Stimulated activated naive B cell treated with anti-CD40 and anti-IgM and Interleukin-4, amounts not matched to agents 10 μg/mL and 1 μg/mL and 100 μg/mL, for 72 hours (primary cell): ENCODE data around the gene KDM4C.
"Not testable (repeated sequence)": the region's sequence is repeated elsewhere in the genome, so short reads cannot be mapped to it uniquely, and the experiment has no call there.

Source experiments
- ATAC-seq, 2 donors: fragments of 150-1000 bp; cut with Tn5 transposase; replicated peaks; 2 replicates each; pipeline ENCODE4 v1.10.0; 2021; ENCODE audit warnings: moderate library complexity in 1 of 2
- DNase-seq: peaks from one replicate; pipeline ENCODE4 v3.0.0; 2021
- H3K27ac Mint-ChIP-seq: one replicate; pipeline ENCODE4 v1.8.0; 2022; ENCODE audit warnings: mild to moderate bottlenecking, mixed read lengths
- H3K27me3 Mint-ChIP-seq, 2 donors: one replicate each; pipeline ENCODE4 v1.8.0; 2022; ENCODE audit warnings: mixed read lengths in 2 of 2
- H3K36me3 Mint-ChIP-seq, 2 donors: one replicate each; pipeline ENCODE4 v1.8.0; 2022; ENCODE audit warnings: mixed read lengths in 2 of 2, mild to moderate bottlenecking in 1 of 2
- H3K4me1 Mint-ChIP-seq, 2 donors: one replicate each; pipeline ENCODE4 v1.8.0; 2022; ENCODE audit warnings: mixed read lengths in 2 of 2, mild to moderate bottlenecking in 1 of 2
- H3K4me3 Mint-ChIP-seq, 2 donors: one replicate each; pipeline ENCODE4 v1.8.0; 2022; ENCODE audit warnings: mild to moderate bottlenecking in 2 of 2, mixed read lengths in 2 of 2, moderate library complexity in 1 of 2
- H3K9me3 Mint-ChIP-seq, 2 donors: one replicate each; pipeline ENCODE4 v1.8.0; 2022; ENCODE audit warnings: mixed read lengths in 2 of 2, mild to moderate bottlenecking in 1 of 2

The KDM4C gene

DNA sequence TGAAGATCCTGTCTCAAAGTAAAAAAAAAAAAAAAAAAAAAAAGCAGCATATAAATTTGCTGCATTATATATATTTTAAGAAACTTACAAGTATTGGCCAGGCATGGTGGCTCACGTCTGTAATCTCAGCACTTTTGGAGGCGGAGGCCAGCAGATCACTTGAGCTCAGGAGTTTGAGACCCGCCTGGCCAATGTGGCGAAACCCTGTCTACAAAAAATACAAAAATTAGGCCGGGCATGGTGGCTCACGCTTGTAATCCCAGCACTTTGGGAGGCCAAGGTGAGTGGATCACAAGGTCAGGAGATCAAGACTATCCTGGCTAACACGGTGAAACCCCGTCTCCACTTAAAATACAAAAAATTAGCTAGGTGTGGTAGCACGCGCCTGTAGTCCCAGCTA lies 2.9 kb upstream of the KDM4C start:
- ATAC-seq, DNase-seq: not testable (repeated sequence)

DNA sequence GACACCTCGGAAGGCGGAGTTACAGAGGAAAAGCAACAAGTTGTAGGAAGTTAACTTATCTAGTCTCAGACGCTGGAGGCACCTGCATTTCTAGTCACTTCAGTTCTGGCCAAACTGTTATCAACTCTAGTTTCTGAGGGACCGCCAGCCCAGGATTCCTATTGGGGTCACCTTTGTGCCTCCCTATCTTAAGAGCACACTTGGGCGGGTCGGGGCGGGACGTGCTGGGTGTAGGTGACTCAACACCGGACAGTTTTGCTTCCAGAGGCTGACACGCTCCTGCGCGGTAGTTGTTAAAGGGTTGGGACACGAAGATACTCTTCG lies 679 bp upstream of the KDM4C start:
- peak; percentile 67 for DNase-seq
- peak overlapping the region; percentile 91 to 98 for H3K4me3 Mint-ChIP-seq

More for the DNA sequence above, 2.9 kb upstream of the KDM4C start:
- H3K4me1 Mint-ChIP-seq, result peaks cover 8 to 35% of the 10 kb centered on the region in 2 donors
- H3K27me3 Mint-ChIP-seq, H3K9me3 Mint-ChIP-seq, H3K36me3 Mint-ChIP-seq, H3K4me3 Mint-ChIP-seq: not testable (repeated sequence)
- peak overlapping the region; percentile 25 for H3K27ac Mint-ChIP-seq

GRCh38 chr9:6758248-6758497 lies 400 bp downstream of the KDM4C start:
- ATAC-seq (peak; percentile 33 to 34), DNase-seq (no peak)
- Mint-ChIP-seq H3K27me3 (no peaks in the 10 kb centered on the region), H3K4me3 (peak overlapping the region; percentile 91 to 98), H3K9me3 (peaks cover 2 to 3% of the 10 kb centered on the region in 2 donors), H3K4me1 (peaks cover 20 to 46% of the 10 kb centered on the region in 2 donors), H3K36me3 (peaks cover 8 to 9% of the 10 kb centered on the region in 2 donors), H3K27ac (peak overlapping the region; percentile 100)

More for the DNA sequence above, 679 bp upstream of the KDM4C start:
- H3K4me1 Mint-ChIP-seq, result peaks cover 15 to 38% of the 10 kb centered on the region in 2 donors
- H3K27me3 Mint-ChIP-seq, result no peaks in the 10 kb centered on the region
- peaks cover 3 to 4% of the 10 kb centered on the region in 2 donors for H3K36me3 Mint-ChIP-seq
- H3K9me3 Mint-ChIP-seq, result no peaks in the 10 kb centered on the region
- H3K27ac Mint-ChIP-seq, result peak overlapping the region; percentile 100
- ATAC-seq, result peak; percentile 52

- ATAC-seq, result peak; percentile 36 to 40
- DNase-seq, result peak; percentile 64
- H3K27ac Mint-ChIP-seq, result peak overlapping the region; percentile 100
- peaks cover 23 to 50% of the 10 kb centered on the region in 2 donors for H3K4me1 Mint-ChIP-seq
- peaks cover 5 to 6% of the 10 kb centered on the region in 2 donors for H3K9me3 Mint-ChIP-seq
- peaks cover 12% of the 10 kb centered on the region in 2 donors for H3K36me3 Mint-ChIP-seq
- H3K4me3 Mint-ChIP-seq, result peak overlapping the region; percentile 91 to 98
- no peaks in the 10 kb centered on the region for H3K27me3 Mint-ChIP-seq
Observed at GRCh38 chr9:6758498-6759184, 868 bp downstream of the KDM4C start.

DNA sequence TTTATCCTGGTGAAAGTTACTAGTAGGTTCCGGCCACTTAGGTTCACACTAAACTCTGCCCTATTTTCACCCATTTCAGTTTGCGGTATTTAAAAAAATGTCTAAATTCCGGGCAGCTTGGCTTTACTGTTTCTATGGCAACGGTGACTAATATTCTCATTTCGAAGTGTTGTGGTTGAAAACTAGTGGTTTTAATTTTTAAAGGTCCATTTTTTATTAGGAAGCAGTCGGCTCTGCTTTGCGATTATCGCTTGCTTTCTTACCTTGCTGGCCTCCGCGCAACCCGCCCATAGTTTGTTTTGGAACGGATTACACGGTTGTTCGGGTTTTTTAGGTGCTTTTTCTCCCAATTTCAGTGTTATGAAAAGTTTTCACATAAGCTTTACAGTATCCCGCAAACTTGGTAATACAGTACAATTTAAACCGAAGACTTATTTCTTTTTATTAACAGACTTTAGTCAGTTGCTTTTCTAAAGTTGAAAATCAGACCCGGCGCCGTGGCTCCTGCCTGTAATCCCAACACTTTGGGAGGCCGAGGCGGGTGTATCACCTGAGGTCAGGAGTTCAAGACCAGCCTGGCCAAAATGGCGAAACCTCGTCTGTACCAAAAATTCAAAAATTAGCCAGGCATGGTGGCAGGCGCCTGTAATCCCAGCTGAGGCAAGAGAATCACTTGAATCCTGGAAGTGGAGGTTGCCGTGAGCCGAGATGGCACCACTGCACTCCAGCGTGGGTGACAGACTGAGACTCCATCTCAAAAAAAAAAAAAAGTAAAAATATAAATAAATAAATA lies 1.6 kb downstream of the KDM4C start:
- ATAC-seq (peak; percentile 2), DNase-seq (peak; percentile 26)
- H3K9me3 Mint-ChIP-seq, result peaks cover 5 to 6% of the 10 kb centered on the region in 2 donors
- peaks cover 26 to 58% of the 10 kb centered on the region in 2 donors for H3K4me1 Mint-ChIP-seq
- H3K4me3 Mint-ChIP-seq, result peak overlapping the region; percentile 91 to 98
- H3K27ac Mint-ChIP-seq, result peak overlapping the region; percentile 100
- H3K36me3 Mint-ChIP-seq, result peaks cover 12 to 13% of the 10 kb centered on the region in 2 donors
- H3K27me3 Mint-ChIP-seq, result no peaks in the 10 kb centered on the region

GRCh38 chr9:6761306-6761705 lies 3.5 kb downstream of the KDM4C start:
- no peak for DNase-seq
- Mint-ChIP-seq H3K27ac (peak overlapping the region; percentile 89), H3K4me3 (peak overlapping the region; percentile 7 to 42), H3K4me1 (peaks cover 37 to 74% of the 10 kb centered on the region in 2 donors), H3K9me3 (peaks cover 5 to 6% of the 10 kb centered on the region in 2 donors), H3K27me3 (no peaks in the 10 kb centered on the region), H3K36me3 (peaks cover 13 to 19% of the 10 kb centered on the region in 2 donors)
- ATAC-seq, result no peak

GRCh38 chr9:6763244-6763643 lies 5.5 kb downstream of the KDM4C start:
- H3K9me3 Mint-ChIP-seq, result peaks cover 5 to 6% of the 10 kb centered on the region in 2 donors
- H3K4me1 Mint-ChIP-seq, result peaks cover 41 to 80% of the 10 kb centered on the region in 2 donors
- H3K27ac Mint-ChIP-seq, result no peak overlapping the region
- no peaks in the 10 kb centered on the region for H3K27me3 Mint-ChIP-seq
- H3K4me3 Mint-ChIP-seq, result no peak overlapping the region
- peaks cover 11 to 19% of the 10 kb centered on the region in 2 donors for H3K36me3 Mint-ChIP-seq
- no peak for DNase-seq
- no peak for ATAC-seq

DNA sequence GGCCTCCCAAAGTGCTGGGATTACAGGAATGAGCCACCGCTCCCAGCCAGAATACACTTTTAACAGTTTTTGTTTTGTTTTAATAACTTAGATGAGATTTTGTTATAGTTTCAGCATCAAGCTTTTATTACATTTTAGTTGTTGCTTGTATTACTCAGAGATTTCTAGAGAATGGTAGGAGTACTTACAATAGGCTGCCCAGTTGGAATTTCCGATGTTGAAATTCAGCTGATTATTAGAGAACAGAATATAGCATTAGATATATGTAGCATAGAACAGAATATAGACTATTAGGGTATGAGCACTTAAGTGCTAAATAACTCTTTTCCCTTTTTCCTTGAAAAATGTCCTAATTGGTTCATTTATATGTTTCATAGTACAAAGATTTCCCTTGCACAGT lies 6.2 kb downstream of the KDM4C start:
- Mint-ChIP-seq H3K4me3 (no peak overlapping the region), H3K9me3 (peaks cover 5 to 6% of the 10 kb centered on the region in 2 donors), H3K36me3 (peaks cover 11 to 19% of the 10 kb centered on the region in 2 donors), H3K27me3 (no peaks in the 10 kb centered on the region), H3K27ac (no peak overlapping the region), H3K4me1 (peaks cover 43 to 86% of the 10 kb centered on the region in 2 donors)
- ATAC-seq (no peak), DNase-seq (no peak)

- H3K27me3 Mint-ChIP-seq, result no peaks in the 10 kb centered on the region
- no peak overlapping the region for H3K4me3 Mint-ChIP-seq
- H3K4me1 Mint-ChIP-seq, result peaks cover 48 to 86% of the 10 kb centered on the region in 2 donors
- peaks cover 11 to 19% of the 10 kb centered on the region in 2 donors for H3K36me3 Mint-ChIP-seq
- no peak overlapping the region for H3K27ac Mint-ChIP-seq
- peaks cover 5 to 6% of the 10 kb centered on the region in 2 donors for H3K9me3 Mint-ChIP-seq
- no peak for DNase-seq
- no peak for ATAC-seq
Observed at GRCh38 chr9:6764523-6764922, 6.8 kb downstream of the KDM4C start.

DNA sequence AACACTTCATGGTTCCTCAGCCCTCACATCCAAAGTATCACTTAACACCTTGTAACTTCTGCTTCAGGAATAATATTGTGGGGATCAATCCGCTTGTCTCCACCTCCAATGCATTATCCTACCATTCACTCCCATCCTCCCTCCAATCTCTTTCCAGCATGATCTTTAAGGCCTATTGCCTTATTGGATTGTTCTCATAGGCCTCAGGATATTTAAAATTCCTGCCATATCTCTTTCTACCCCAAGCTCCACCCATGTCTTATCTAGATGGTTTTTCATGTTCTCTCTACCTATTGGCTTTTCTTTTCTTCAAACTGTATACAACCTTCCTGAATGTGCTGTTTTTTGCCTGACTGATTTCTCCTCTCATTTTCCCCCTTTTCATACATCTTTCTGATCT lies 7.2 kb downstream of the KDM4C start:
- no peak for DNase-seq
- Mint-ChIP-seq H3K27me3 (no peaks in the 10 kb centered on the region), H3K27ac (peak overlapping the region; percentile 4), H3K36me3 (peaks cover 11 to 18% of the 10 kb centered on the region in 2 donors), H3K4me3 (peak overlapping the region in 1 of 2 donors; percentile 4), H3K9me3 (peaks cover 5 to 6% of the 10 kb centered on the region in 2 donors), H3K4me1 (peaks cover 48 to 87% of the 10 kb centered on the region in 2 donors)
- ATAC-seq, result no peak

GRCh38 chr9:6765396-6765795 lies 7.6 kb downstream of the KDM4C start:
- no peak for DNase-seq

GRCh38 chr9:6766606-6767005 lies 8.8 kb downstream of the KDM4C start:
- no peak for ATAC-seq
- H3K36me3 Mint-ChIP-seq, result peaks cover 9 to 16% of the 10 kb centered on the region in 2 donors
- H3K4me1 Mint-ChIP-seq, result peaks cover 37 to 80% of the 10 kb centered on the region in 2 donors
- H3K27me3 Mint-ChIP-seq, result no peaks in the 10 kb centered on the region
- no peak overlapping the region for H3K27ac Mint-ChIP-seq
- H3K9me3 Mint-ChIP-seq, result peaks cover 5 to 6% of the 10 kb centered on the region in 2 donors
- no peak for DNase-seq
- H3K4me3 Mint-ChIP-seq, result no peak overlapping the region

More at GRCh38 chr9:6765396-6765795, 7.6 kb downstream of the KDM4C start:
- ATAC-seq, result no peak
- Mint-ChIP-seq H3K9me3 (peaks cover 5 to 6% of the 10 kb centered on the region in 2 donors), H3K4me1 (peaks cover 45 to 84% of the 10 kb centered on the region in 2 donors), H3K36me3 (peaks cover 11 to 16% of the 10 kb centered on the region in 2 donors), H3K27ac (peak overlapping the region; percentile 4), H3K4me3 (no peak overlapping the region), H3K27me3 (no peaks in the 10 kb centered on the region)

- not testable (repeated sequence) for DNase-seq, H3K36me3 Mint-ChIP-seq, H3K27ac Mint-ChIP-seq, H3K9me3 Mint-ChIP-seq, H3K27me3 Mint-ChIP-seq, H3K4me3 Mint-ChIP-seq, ATAC-seq
- H3K4me1 Mint-ChIP-seq, result peaks cover 27 to 66% of the 10 kb centered on the region in 2 donors
Observed at GRCh38 chr9:6768587-6768986, 10.8 kb downstream of the KDM4C start.

DNA sequence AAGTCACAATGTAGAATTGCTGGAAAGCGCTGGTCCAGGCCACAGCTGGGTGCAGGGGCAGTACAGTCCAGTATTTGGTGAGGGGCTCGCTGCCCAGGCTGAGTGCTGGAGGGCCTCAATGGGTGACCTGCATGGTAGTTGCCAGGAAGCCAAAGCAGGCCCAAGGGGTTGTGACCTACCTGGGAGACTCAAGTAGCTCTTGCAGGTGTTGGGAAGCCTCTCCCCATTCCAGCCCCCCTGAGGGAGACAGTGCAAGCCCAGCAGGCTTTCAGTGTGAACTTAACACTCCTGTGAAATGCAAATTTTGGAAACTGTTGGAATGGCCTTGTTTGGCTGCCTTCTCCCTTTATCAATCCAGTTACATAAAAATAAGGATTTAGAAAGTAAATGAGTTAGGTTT lies 13.9 kb downstream of the KDM4C start:
- Mint-ChIP-seq H3K4me1 (peaks cover 19 to 55% of the 10 kb centered on the region in 2 donors), H3K27ac (no peak overlapping the region), H3K4me3 (no peak overlapping the region), H3K27me3 (no peaks in the 10 kb centered on the region), H3K36me3 (peaks cover 7% of the 10 kb centered on the region in 2 donors), H3K9me3 (no peaks in the 10 kb centered on the region)
- DNase-seq (no peak), ATAC-seq (no peak)
